Activated naive CD4-positive, alpha-beta T cell treated with Interleukin-2 at 50 U/mL for 16 hours (primary cell): ENCODE data around the gene WIPI1.
"Not testable (repeated sequence)": the region's sequence is repeated elsewhere in the genome, so short reads cannot be mapped to it uniquely, and the experiment has no call there.

Source experiments
- DNase-seq: peaks from one replicate; pipeline ENCODE4 v3.0.0-alpha.2; 2020

Gene WIPI1

GRCh38 chr17:68457168-68457538 lies at the start of gene WIPI1:
Gene WIPI1, minus strand, starts transcription at chr17:68457496. Its CDS starts 75 bp downstream, at chr17:68457421.
- DNase-seq: no peak

- no peak for DNase-seq
These were observed 48.7 kb upstream of the WIPI1 start for GRCh38 chr17:68505951-68506350.

GRCh38 chr17:68501074-68501473 lies 43.8 kb upstream of the WIPI1 start:
- no peak for DNase-seq

- no peak for DNase-seq
These were observed 42.3 kb upstream of the WIPI1 start for GRCh38 chr17:68499587-68499986.

GRCh38 chr17:68498479-68499326 lies 41.4 kb upstream of the WIPI1 start:
- DNase-seq: no peak

- DNase-seq: no peak
These were observed 40.6 kb upstream of the WIPI1 start for GRCh38 chr17:68497885-68498319.

- DNase-seq: no peak
These were observed 37.8 kb upstream of the WIPI1 start for GRCh38 chr17:68495081-68495480.

- not testable (repeated sequence) for DNase-seq
These were observed 35.2 kb upstream of the WIPI1 start for GRCh38 chr17:68492394-68493054.

GRCh38 chr17:68491381-68492231 lies 34.3 kb upstream of the WIPI1 start:
- DNase-seq: no peak

- DNase-seq: no peak
These were observed 32.6 kb upstream of the WIPI1 start for GRCh38 chr17:68489919-68490318.

GRCh38 chr17:68484458-68484857 lies 27.2 kb upstream of the WIPI1 start:
- DNase-seq: no peak

GRCh38 chr17:68482576-68483041 lies 25.3 kb upstream of the WIPI1 start:
- DNase-seq: no peak

GRCh38 chr17:68480885-68481284 lies 23.6 kb upstream of the WIPI1 start:
- DNase-seq: no peak

GRCh38 chr17:68470961-68471360 lies 13.7 kb upstream of the WIPI1 start:
- no peak for DNase-seq

GRCh38 chr17:68468788-68469187 lies 11.5 kb upstream of the WIPI1 start:
- no peak for DNase-seq

- DNase-seq: no peak
These were observed 11.0 kb upstream of the WIPI1 start for GRCh38 chr17:68468334-68468733.

GRCh38 chr17:68463211-68464019 lies 6.1 kb upstream of the WIPI1 start:
- no peak for DNase-seq

- peak; percentile 70 for DNase-seq
These were observed 5.3 kb upstream of the WIPI1 start for GRCh38 chr17:68462381-68463210.

- DNase-seq: peak; percentile 35
These were observed 4.3 kb upstream of the WIPI1 start for GRCh38 chr17:68461589-68461988.

- DNase-seq: no peak
These were observed 3.8 kb upstream of the WIPI1 start for GRCh38 chr17:68461122-68461539.

GRCh38 chr17:68460715-68461114 lies 3.4 kb upstream of the WIPI1 start:
- DNase-seq: no peak
